GM19397 (cell line): Measurements from ENCODE around the gene SLC25A19.
"Not testable (repeated sequence)": the region's sequence is repeated elsewhere in the genome, so short reads cannot be mapped to it uniquely, and the experiment has no call there.

ENCODE experiments used
- ATAC-seq: cut with Tn5 transposase; IDR thresholded peaks from one replicate; pipeline ENCODE4 v1.9.1; 2021; ENCODE audit warnings: mild to moderate bottlenecking, moderate library complexity; ENCODE audit not compliant: unreplicated experiment

The SLC25A19 gene

GRCh38 chr17:75301502-75302206 lies 12.4 kb upstream of the SLC25A19 start:
- ATAC-seq: no peak

GRCh38 chr17:75301049-75301448 lies 11.8 kb upstream of the SLC25A19 start:
- no peak for ATAC-seq

GRCh38 chr17:75300280-75300679 lies 11.0 kb upstream of the SLC25A19 start:
- no peak for ATAC-seq

GRCh38 chr17:75295201-75296158 lies 6.2 kb upstream of the SLC25A19 start:
- ATAC-seq: peak; percentile 47

- not testable (repeated sequence) for ATAC-seq
These were observed 3.7 kb upstream of the SLC25A19 start for GRCh38 chr17:75292810-75293448.

- ATAC-seq: no peak
These were observed 652 bp upstream of the SLC25A19 start for GRCh38 chr17:75289832-75290337.

- peak; percentile 17 for ATAC-seq
These were observed 491 bp downstream of the SLC25A19 start for GRCh38 chr17:75288770-75289114.

GRCh38 chr17:75288359-75288758 lies 874 bp downstream of the SLC25A19 start:
- ATAC-seq: no peak

- ATAC-seq: no peak
These were observed 2.0 kb downstream of the SLC25A19 start for GRCh38 chr17:75287221-75287620.

GRCh38 chr17:75285123-75285522 lies 4.1 kb downstream of the SLC25A19 start:
- no peak for ATAC-seq

- not testable (repeated sequence) for ATAC-seq
These were observed 9.0 kb downstream of the SLC25A19 start for GRCh38 chr17:75280189-75280588.

- ATAC-seq: no peak
These were observed 11.6 kb downstream of the SLC25A19 start for GRCh38 chr17:75277664-75278071.

- no peak for ATAC-seq
These were observed 15.1 kb downstream of the SLC25A19 start for GRCh38 chr17:75273977-75274708.

- ATAC-seq: no peak
These were observed 16.4 kb downstream of the SLC25A19 start for GRCh38 chr17:75272848-75273184.

- no peak for ATAC-seq
These were observed 17.0 kb downstream of the SLC25A19 start for GRCh38 chr17:75271955-75272847.

GRCh38 chr17:75271233-75271954 lies 17.8 kb downstream of the SLC25A19 start:
- peak; percentile 77 for ATAC-seq

GRCh38 chr17:75270966-75271232 lies 18.3 kb downstream of the SLC25A19 start, which contains the start of gene MIF4GD:
TSS of gene MIF4GD (minus strand) at chr17:75271231. CDS start at chr17:75270195, 1,036 bp downstream.
- no peak for ATAC-seq

- peak; percentile 40 for ATAC-seq
These were observed 18.8 kb downstream of the SLC25A19 start for GRCh38 chr17:75270218-75270965.

- ATAC-seq: no peak
These were observed 19.4 kb downstream of the SLC25A19 start for GRCh38 chr17:75269844-75270217.
